GM18519 (cell line): ENCODE measurements around the gene MTAP.

ENCODE experiments used
- ATAC-seq: cut with Tn5 transposase; IDR thresholded peaks from one replicate; pipeline ENCODE4 v1.9.1; 2021; ENCODE audit warnings: mild to moderate bottlenecking, moderate library complexity; ENCODE audit not compliant: unreplicated experiment, low FRiP score

Gene MTAP

GRCh38 chr9:21802418-21803000, at the start of gene MTAP:
Gene MTAP (plus strand): TSS chr9:21802636. CDS start chr9:21802749, 113 bp downstream.
- ATAC-seq: peak; percentile 79

GRCh38 chr9:21753523-21753922, 48.9 kb upstream of the MTAP start:
- no peak for ATAC-seq

- ATAC-seq: no peak
These were observed 47.7 kb upstream of the MTAP start for GRCh38 chr9:21754741-21755140.

- ATAC-seq: no peak
These were observed 43.9 kb upstream of the MTAP start for GRCh38 chr9:21758540-21758939.

GRCh38 chr9:21761309-21761901, 41.0 kb upstream of the MTAP start:
- ATAC-seq: peak; percentile 72

- ATAC-seq: no peak
These were observed 40.4 kb upstream of the MTAP start for GRCh38 chr9:21762064-21762463.

GRCh38 chr9:21764846-21765245, 37.6 kb upstream of the MTAP start:
- ATAC-seq: no peak

- ATAC-seq: no peak
These were observed 36.3 kb upstream of the MTAP start for GRCh38 chr9:21766096-21766495.

GRCh38 chr9:21770871-21771560, 31.4 kb upstream of the MTAP start:
- no peak for ATAC-seq

GRCh38 chr9:21777701-21778100, 24.7 kb upstream of the MTAP start:
- ATAC-seq: no peak

GRCh38 chr9:21778304-21778703, 24.1 kb upstream of the MTAP start:
- no peak for ATAC-seq

- no peak for ATAC-seq
These were observed 23.0 kb upstream of the MTAP start for GRCh38 chr9:21779397-21779796.

GRCh38 chr9:21781656-21782055, 20.8 kb upstream of the MTAP start:
- no peak for ATAC-seq

- no peak for ATAC-seq
These were observed 20.2 kb upstream of the MTAP start for GRCh38 chr9:21782205-21782604.

GRCh38 chr9:21788752-21789151, 13.7 kb upstream of the MTAP start:
- ATAC-seq: no peak

GRCh38 chr9:21789541-21790037, 12.8 kb upstream of the MTAP start:
- peak; percentile 97 for ATAC-seq

GRCh38 chr9:21795483-21795882, 7.0 kb upstream of the MTAP start:
- ATAC-seq: no peak

- no peak for ATAC-seq
These were observed 5.7 kb upstream of the MTAP start for GRCh38 chr9:21796768-21797167.

GRCh38 chr9:21800931-21801682, 1.3 kb upstream of the MTAP start:
- ATAC-seq: no peak

- peak; percentile 4 for ATAC-seq
These were observed 586 bp upstream of the MTAP start for GRCh38 chr9:21801683-21802417.
